SK-N-SH treated with all-trans-retinoic acid at 6 μM for 48 hours (cell line): ENCODE data around the gene RP2.

Source experiments
- ATAC-seq: fragments of 200-7000 bp; cut with Tn5 transposase; 3 replicates; pipeline ENCODE4 v1.9.1; 2020; ENCODE audit warnings: mild to moderate bottlenecking, moderate library complexity
- ARNTL ChIP-seq: fragments of 450-650 bp; formaldehyde crosslinking; IDR thresholded peaks from 2 replicates; pipeline ENCODE4 v1.5.0; 2020; ENCODE audit warnings: low read depth, mild to moderate bottlenecking, moderate library complexity, borderline replicate concordance
- BACH2 ChIP-seq: fragments of 250-450 bp; sonication (Bioruptor Pico); IDR thresholded peaks from 2 replicates; pipeline ENCODE4 v1.9.0; 2021; ENCODE audit warnings: mild to moderate bottlenecking, borderline replicate concordance
- CSDC2 ChIP-seq: fragments of 250-450 bp; sonication (Bioruptor Pico); IDR thresholded peaks from 2 replicates; pipeline ENCODE4 v1.5.0; 2020; ENCODE audit warnings: mild to moderate bottlenecking, moderate library complexity
- CSRNP3 ChIP-seq: fragments of 250-450 bp; sonication (Bioruptor Pico); IDR thresholded peaks from 2 replicates; pipeline ENCODE4 v1.5.1; 2021; ENCODE audit warnings: mild to moderate bottlenecking, moderate library complexity
- ESRRG ChIP-seq: fragments of 250-450 bp; sonication (Bioruptor Pico); IDR thresholded peaks from 2 replicates; pipeline ENCODE4 v1.6.1; 2021; ENCODE audit warnings: mild to moderate bottlenecking
- GLIS3 ChIP-seq: fragments of 250-450 bp; sonication (Bioruptor Pico); IDR thresholded peaks from 2 replicates; pipeline ENCODE4 v1.5.0; 2020; ENCODE audit warnings: mild to moderate bottlenecking, moderate library complexity
- ISL1 ChIP-seq: fragments of 250-450 bp; sonication (Bioruptor Pico); IDR thresholded peaks from 2 replicates; pipeline ENCODE4 v2.1.2; 2022; ENCODE audit warnings: mild to moderate bottlenecking, moderate library complexity
- OSR1 ChIP-seq: fragments of 250-450 bp; sonication (Bioruptor Pico); IDR thresholded peaks from 2 replicates; pipeline ENCODE4 v1.8.0; 2022; ENCODE audit warnings: moderate library complexity, mild to moderate bottlenecking, inconsistent platforms
- PATZ1 ChIP-seq: fragments of 250-450 bp; sonication (Bioruptor Pico); IDR thresholded peaks from 2 replicates; pipeline ENCODE4 v1.8.0; 2020; ENCODE audit warnings: mild to moderate bottlenecking, moderate library complexity, borderline replicate concordance
- POU6F1 ChIP-seq: fragments of 250-450 bp; sonication (Bioruptor Pico); IDR thresholded peaks from 2 replicates; pipeline ENCODE4 v1.8.0; 2021; ENCODE audit warnings: low read depth, mild to moderate bottlenecking, moderate library complexity, borderline replicate concordance
- PPARA ChIP-seq: fragments of 250-450 bp; sonication (Bioruptor Pico); IDR thresholded peaks from 2 replicates; pipeline ENCODE4 v1.5.0; 2020; ENCODE audit warnings: mild to moderate bottlenecking, borderline replicate concordance
- RARB ChIP-seq: fragments of 250-450 bp; sonication (Bioruptor Pico); IDR thresholded peaks from 2 replicates; pipeline ENCODE4 v1.8.0; 2021; ENCODE audit warnings: mild to moderate bottlenecking, moderate library complexity
- SNAI2 ChIP-seq: fragments of 250-450 bp; sonication (Bioruptor Pico); IDR thresholded peaks from 2 replicates; pipeline ENCODE4 v1.5.0; 2020; ENCODE audit warnings: mild to moderate bottlenecking, moderate library complexity
- TCF4 ChIP-seq: fragments of 250-450 bp; sonication (Bioruptor Pico); IDR thresholded peaks from 2 replicates; pipeline ENCODE4 v1.8.0; 2021; ENCODE audit warnings: mild to moderate bottlenecking, moderate library complexity, borderline replicate concordance
- TOX ChIP-seq: fragments of 250-450 bp; sonication (Bioruptor Pico); IDR thresholded peaks from 2 replicates; pipeline ENCODE4 v1.8.0; 2021; ENCODE audit warnings: mild to moderate bottlenecking, moderate library complexity, borderline replicate concordance
- ZC3H10 ChIP-seq: fragments of 250-450 bp; sonication (Bioruptor Pico); IDR thresholded peaks from 2 replicates; pipeline ENCODE4 v1.5.1; 2021; ENCODE audit warnings: mild to moderate bottlenecking, moderate library complexity
- ZFP3 ChIP-seq: fragments of 250-450 bp; sonication (Bioruptor Pico); IDR thresholded peaks from 2 replicates; pipeline ENCODE4 v1.5.0; 2020; ENCODE audit warnings: mild to moderate bottlenecking, moderate library complexity
- ZFP30 ChIP-seq: fragments of 450-650 bp; formaldehyde crosslinking; IDR thresholded peaks from 2 replicates; pipeline ENCODE4 v1.5.0; 2022; ENCODE audit warnings: mild to moderate bottlenecking, moderate library complexity
- ZNF565 ChIP-seq: fragments of 450-650 bp; formaldehyde crosslinking; conservative IDR thresholded peaks from 2 replicates; pipeline ENCODE4 v1.5.0; 2020; ENCODE audit warnings: low read depth, mild to moderate bottlenecking, moderate library complexity
- ZNF70 ChIP-seq: fragments of 450-650 bp; formaldehyde crosslinking; IDR thresholded peaks from 2 replicates; pipeline ENCODE4 v1.5.0; 2020; ENCODE audit warnings: mild to moderate bottlenecking, moderate library complexity
- ZNF8 ChIP-seq: fragments of 450-650 bp; formaldehyde crosslinking; IDR thresholded peaks from 2 replicates; pipeline ENCODE4 v1.5.0; 2020; ENCODE audit warnings: mild to moderate bottlenecking, moderate library complexity
- TF ChIP-seq, protein P1 (sequence below): fragments of 250-450 bp; sonication (Bioruptor Pico); IDR thresholded peaks from 2 replicates; pipeline ENCODE4 v1.5.1; 2020; ENCODE audit warnings: low read depth, mild to moderate bottlenecking, moderate library complexity

The RP2 gene

GRCh38 chrX:46796574-46797191 is 40.2 kb upstream of the RP2 start:
- peak; percentile 90 for ATAC-seq
- TF ChIP-seq ARNTL (CRISPR knock-in tag) (no peak), CSDC2 (CRISPR knock-in tag) (no peak), PPARA (CRISPR knock-in tag) (no peak), OSR1 (CRISPR knock-in tag) (no peak), TCF4 (CRISPR knock-in tag) (no peak), RARB (CRISPR knock-in tag) (no peak), BACH2 (no peak), ESRRG (CRISPR knock-in tag) (no peak), CSRNP3 (CRISPR knock-in tag) (no peak)
- TF ChIP-seq, all 23 proteins: peak for 0

GRCh38 chrX:46803140-46803539 is 33.7 kb upstream of the RP2 start:
- ATAC-seq: peak; percentile 36; the same call in 1 of the 3 replicates
- TF ChIP-seq OSR1 (CRISPR knock-in tag) (no peak), TOX (CRISPR knock-in tag) (no peak), ZFP3 (CRISPR knock-in tag) (no peak), ZC3H10 (no peak), ZFP30 (CRISPR knock-in tag) (no peak), POU6F1 (no peak), RARB (CRISPR knock-in tag) (no peak), SNAI2 (CRISPR knock-in tag) (no peak), ARNTL (CRISPR knock-in tag) (no peak), BACH2 (no peak), ZNF8 (CRISPR knock-in tag) (no peak), PATZ1 (no peak), ZNF565 (CRISPR knock-in tag) (no peak), GLIS3 (no peak), ISL1 (CRISPR knock-in tag) (no peak)
- TF ChIP-seq, protein P1, sequence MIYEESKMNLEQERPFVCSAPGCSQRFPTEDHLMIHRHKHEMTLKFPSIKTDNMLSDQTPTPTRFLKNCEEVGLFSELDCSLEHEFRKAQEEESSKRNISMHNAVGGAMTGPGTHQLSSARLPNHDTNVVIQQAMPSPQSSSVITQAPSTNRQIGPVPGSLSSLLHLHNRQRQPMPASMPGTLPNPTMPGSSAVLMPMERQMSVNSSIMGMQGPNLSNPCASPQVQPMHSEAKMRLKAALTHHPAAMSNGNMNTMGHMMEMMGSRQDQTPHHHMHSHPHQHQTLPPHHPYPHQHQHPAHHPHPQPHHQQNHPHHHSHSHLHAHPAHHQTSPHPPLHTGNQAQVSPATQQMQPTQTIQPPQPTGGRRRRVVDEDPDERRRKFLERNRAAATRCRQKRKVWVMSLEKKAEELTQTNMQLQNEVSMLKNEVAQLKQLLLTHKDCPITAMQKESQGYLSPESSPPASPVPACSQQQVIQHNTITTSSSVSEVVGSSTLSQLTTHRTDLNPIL (CRISPR knock-in tag): no peak

- ATAC-seq: no peak
- TF ChIP-seq PPARA (CRISPR knock-in tag) (no peak), ZNF70 (no peak), ZC3H10 (no peak), CSDC2 (CRISPR knock-in tag) (no peak), BACH2 (no peak), CSRNP3 (CRISPR knock-in tag) (no peak), ESRRG (CRISPR knock-in tag) (no peak), ZFP3 (CRISPR knock-in tag) (no peak), PATZ1 (no peak)
- TF ChIP-seq, protein P1 (CRISPR knock-in tag): no peak
Measured at GRCh38 chrX:46805270-46805669, 31.6 kb upstream of the RP2 start.
